ENCODE measurements around the gene GFOD2. TPM values are rescaled to one million over a fixed set of nuclear protein-coding genes. Genes with fewer than 3 reads are reported as not detected.
"Not testable (repeated sequence)": the region's sequence is repeated elsewhere in the genome, so short reads cannot be mapped to it uniquely, and the experiment has no call there.

The GFOD2 gene
- total RNA-seq, 1 donor from 2014 or later = 32.7 TPM

- Histone ChIP-seq H3K27ac (no peak overlapping the region), H3K4me1 (peaks cover 19% of the 10 kb centered on the region), H3K27me3 (no peaks in the 10 kb centered on the region), H3K4me3 (no peak overlapping the region), H3K36me3 (no peaks in the 10 kb centered on the region), H3K9me3 (no peaks in the 10 kb centered on the region)
- TF ChIP-seq POLR2AphosphoS5 (IDR thresholded peaks at IDR 0.05; ENCODE audit: insufficient read depth in 1 of 2, low read depth in 1 of 2) = no peak
- TF ChIP-seq POLR2A (IDR thresholded peaks at IDR 0.05) = no peak
- TF ChIP-seq CTCF (IDR thresholded peaks at IDR 0.05) = no peak
- intact Hi-C loops (cut with DNase I) = no loop called here
- no peak for DNase-seq (ENCODE audit: extremely low spot score in 2 of 2)
Measured at GRCh38 chr16:67701420-67701819, 17.7 kb downstream of the GFOD2 start.

DNA sequence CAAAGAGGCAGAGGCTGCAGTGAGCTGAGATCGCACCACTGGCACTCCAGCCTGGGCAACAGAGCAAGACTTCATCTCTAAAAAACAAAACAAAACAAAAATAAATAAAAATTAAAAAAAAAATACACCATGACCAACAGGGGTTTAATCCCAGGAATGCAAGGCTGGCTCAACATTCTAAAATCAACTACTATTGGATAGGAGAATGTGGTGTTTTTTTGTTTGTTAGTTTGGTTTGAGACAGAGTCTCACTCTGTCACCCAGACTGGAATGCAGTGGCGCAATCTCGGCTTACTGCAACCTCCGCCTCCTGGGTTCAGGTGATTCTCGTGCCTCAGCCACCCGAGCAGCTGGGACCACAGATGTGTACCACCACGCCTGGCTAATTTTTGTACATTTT, 19.9 kb downstream of the GFOD2 start:
- no peaks in the 10 kb centered on the region for H3K36me3 ChIP-seq
- TF ChIP-seq CTCF (IDR thresholded peaks at IDR 0.05) = no peak
- TF ChIP-seq POLR2AphosphoS5 (IDR thresholded peaks at IDR 0.05; ENCODE audit: insufficient read depth in 1 of 2, low read depth in 1 of 2) = no peak
- TF ChIP-seq POLR2A (IDR thresholded peaks at IDR 0.05) = no peak
- no peaks in the 10 kb centered on the region for H3K27me3 ChIP-seq
- no peaks in the 10 kb centered on the region for H3K9me3 ChIP-seq
- intact Hi-C loops (cut with DNase I) = no loop called here
- H3K4me1 ChIP-seq = peaks cover 19% of the 10 kb centered on the region
- no peak overlapping the region for H3K4me3 ChIP-seq
- DNase-seq (ENCODE audit: extremely low spot score in 2 of 2) = no peak
- no peak overlapping the region for H3K27ac ChIP-seq

GRCh38 chr16:67697422-67698185, 21.5 kb downstream of the GFOD2 start:
- no peak for DNase-seq (ENCODE audit: extremely low spot score in 2 of 2)
- H3K36me3 ChIP-seq = no peaks in the 10 kb centered on the region
- intact Hi-C loops (cut with DNase I) = no loop called here
- no peak overlapping the region for H3K27ac ChIP-seq
- H3K27me3 ChIP-seq = no peaks in the 10 kb centered on the region
- no peaks in the 10 kb centered on the region for H3K9me3 ChIP-seq
- no peak overlapping the region for H3K4me3 ChIP-seq
- TF ChIP-seq CTCF (IDR thresholded peaks at IDR 0.05) (no peak), POLR2A (IDR thresholded peaks at IDR 0.05) (no peak), POLR2AphosphoS5 (IDR thresholded peaks at IDR 0.05; ENCODE audit: insufficient read depth in 1 of 2, low read depth in 1 of 2) (no peak)
- H3K4me1 ChIP-seq = peaks cover 7% of the 10 kb centered on the region

DNA sequence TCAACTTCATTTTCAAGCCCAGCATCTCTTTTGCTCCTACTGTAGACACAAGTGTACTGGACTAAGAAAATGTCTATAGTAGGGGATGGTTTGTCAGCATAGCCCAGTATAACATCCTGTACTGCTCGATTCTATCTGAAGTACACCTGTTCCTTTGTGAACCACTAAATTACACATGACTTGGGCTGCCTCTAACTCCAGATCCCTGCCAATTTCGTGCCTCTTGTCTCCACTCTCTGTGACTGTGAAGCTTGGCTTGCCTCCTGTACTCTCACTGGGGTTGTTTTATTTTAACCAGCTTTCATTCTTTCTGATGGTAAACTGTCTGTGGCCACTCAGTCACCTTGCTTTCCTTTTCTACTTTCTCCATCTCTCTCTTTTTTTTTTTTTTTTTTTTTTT, 24.5 kb downstream of the GFOD2 start:
- intact Hi-C loops (cut with DNase I) = no loop called here
- no peaks in the 10 kb centered on the region for H3K36me3 ChIP-seq
- H3K4me3 ChIP-seq = no peak overlapping the region
- peaks cover 6% of the 10 kb centered on the region for H3K4me1 ChIP-seq
- no peaks in the 10 kb centered on the region for H3K9me3 ChIP-seq
- H3K27ac ChIP-seq = no peak overlapping the region
- no peak for TF ChIP-seq POLR2A (IDR thresholded peaks at IDR 0.05)
- no peak for TF ChIP-seq CTCF (IDR thresholded peaks at IDR 0.05)
- no peak for TF ChIP-seq POLR2AphosphoS5 (IDR thresholded peaks at IDR 0.05; ENCODE audit: insufficient read depth in 1 of 2, low read depth in 1 of 2)
- no peak for DNase-seq (ENCODE audit: extremely low spot score in 2 of 2)
- H3K27me3 ChIP-seq = no peaks in the 10 kb centered on the region

DNA sequence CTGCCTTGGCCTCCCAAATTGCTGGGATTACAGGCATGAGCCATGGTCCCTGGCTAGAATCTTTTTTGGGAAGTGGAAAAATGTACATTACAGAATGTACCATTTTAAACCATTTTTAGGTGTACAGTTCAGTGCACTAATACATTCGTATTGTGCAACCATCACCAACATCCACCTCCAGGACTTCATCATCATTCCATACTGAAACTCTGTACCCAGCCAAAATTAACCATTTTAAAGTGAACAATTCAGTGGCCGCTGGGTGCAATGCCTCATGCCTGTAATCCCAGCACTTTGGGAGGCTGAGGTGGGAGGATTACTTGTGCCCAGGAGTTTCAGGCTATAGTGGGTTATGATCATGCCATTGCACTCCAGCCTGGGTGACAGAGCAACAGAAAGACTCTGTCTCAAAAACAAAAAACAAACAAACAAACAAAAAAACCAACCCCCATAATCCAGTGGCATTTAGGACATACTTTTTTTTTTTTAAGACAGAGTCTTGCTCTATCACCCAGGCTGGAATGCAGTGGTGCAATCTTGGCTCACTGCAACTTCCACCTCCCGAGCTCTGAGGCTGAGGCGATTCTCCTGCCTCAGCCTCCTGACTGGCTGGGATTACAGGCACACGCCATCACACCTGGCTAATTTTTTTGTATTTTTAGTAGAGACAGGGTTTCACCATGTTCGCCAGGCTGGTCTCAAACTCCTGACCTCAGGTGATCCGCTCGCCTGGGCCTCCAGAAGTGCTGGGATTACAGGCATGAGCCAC, 25.4 kb downstream of the GFOD2 start:
- DNase-seq (ENCODE audit: extremely low spot score in 2 of 2); H3K4me1 ChIP-seq; H3K36me3 ChIP-seq; H3K9me3 ChIP-seq; intact Hi-C loops (cut with DNase I); H3K27me3 ChIP-seq; H3K27ac ChIP-seq; H3K4me3 ChIP-seq: not testable (repeated sequence)

Measured in vagina (tissue), 2 donors.